ACC112 (cell line): Measurements from ENCODE around the gene MAP6.
A peak's percentile ranks its signal among the peaks of the same experiment; 100 is the strongest.
"Not testable (repeated sequence)": the region's sequence is repeated elsewhere in the genome, so short reads cannot be mapped to it uniquely, and the experiment has no call there.

Experiments
- H2AFZ ChIP-seq: fragments of 200-600 bp; sonication (generic); one replicate; pipeline ENCODE4 v1.6.0; 2017; ENCODE audit warnings: antibody characterized with exemption, low read length; ENCODE audit not compliant: unreplicated experiment
- H3K27ac ChIP-seq: fragments of 200-600 bp; sonication (generic); 2 replicates; pipeline ENCODE4 v1.5.1; 2014; ENCODE audit warnings: low read depth, mild to moderate bottlenecking, antibody characterized with exemption, low read length, moderate library complexity
- H3K27me3 ChIP-seq: fragments of 200-600 bp; sonication (generic); 2 replicates; pipeline ENCODE4 v1.6.1; 2014; ENCODE audit warnings: mild to moderate bottlenecking, antibody characterized with exemption, low read length, moderate library complexity, mixed read lengths; ENCODE audit not compliant: insufficient read depth
- H3K36me3 ChIP-seq: fragments of 200-600 bp; sonication (generic); 2 replicates; pipeline ENCODE4 v1.6.1; 2016; ENCODE audit warnings: mild to moderate bottlenecking, antibody characterized with exemption, low read length, moderate library complexity, mixed read lengths; ENCODE audit not compliant: insufficient read depth
- H3K4me1 ChIP-seq: fragments of 200-600 bp; sonication (generic); one replicate; pipeline ENCODE4 v1.6.1; 2016; ENCODE audit warnings: low read length, mixed read lengths; ENCODE audit not compliant: insufficient read depth, unreplicated experiment, control insufficient read depth
- H3K4me3 ChIP-seq: fragments of 200-600 bp; sonication (generic); 2 replicates; pipeline ENCODE4 v1.5.1; 2014; ENCODE audit warnings: mild to moderate bottlenecking, low read depth, low read length
- H3K79me2 ChIP-seq: fragments of 200-600 bp; sonication (generic); one replicate; pipeline ENCODE4 v1.6.0; 2016; ENCODE audit warnings: low read length; ENCODE audit not compliant: control insufficient read depth, unreplicated experiment, insufficient read depth

Gene MAP6

GRCh38 chr11:75592715-75593114 is 76.1 kb downstream of the MAP6 start:
- no peak overlapping the region for H2AFZ ChIP-seq
- no peak overlapping the region for H3K4me3 ChIP-seq
- H3K27ac ChIP-seq = no peak overlapping the region
- H3K79me2 ChIP-seq = no peaks in the 10 kb centered on the region
- no peaks in the 10 kb centered on the region for H3K4me1 ChIP-seq
- no peaks in the 10 kb centered on the region for H3K36me3 ChIP-seq
- no peaks in the 10 kb centered on the region for H3K27me3 ChIP-seq

- Histone ChIP-seq H3K27me3 (no peaks in the 10 kb centered on the region), H3K4me1 (no peaks in the 10 kb centered on the region), H2AFZ (no peak overlapping the region), H3K4me3 (no peak overlapping the region), H3K79me2 (no peaks in the 10 kb centered on the region), H3K27ac (no peak overlapping the region), H3K36me3 (no peaks in the 10 kb centered on the region)
Measured at GRCh38 chr11:75591966-75592365, 76.9 kb downstream of the MAP6 start.

- Histone ChIP-seq H3K27ac (no peak overlapping the region), H2AFZ (no peak overlapping the region)
Measured at GRCh38 chr11:75591371-75591770, 77.5 kb downstream of the MAP6 start.

GRCh38 chr11:75589933-75590332 is 78.9 kb downstream of the MAP6 start:
- Histone ChIP-seq H3K36me3 (no peaks in the 10 kb centered on the region), H3K79me2 (no peaks in the 10 kb centered on the region), H3K4me3 (no peak overlapping the region), H3K27ac (no peak overlapping the region), H3K4me1 (no peaks in the 10 kb centered on the region), H3K27me3 (no peaks in the 10 kb centered on the region), H2AFZ (no peak overlapping the region)

More at GRCh38 chr11:75591371-75591770, 77.5 kb downstream of the MAP6 start:
- H3K27me3 ChIP-seq = no peaks in the 10 kb centered on the region
- H3K36me3 ChIP-seq = no peaks in the 10 kb centered on the region
- H3K4me1 ChIP-seq = no peaks in the 10 kb centered on the region
- H3K79me2 ChIP-seq = no peaks in the 10 kb centered on the region
- H3K4me3 ChIP-seq = no peak overlapping the region

GRCh38 chr11:75589051-75589450 is 79.8 kb downstream of the MAP6 start:
- H3K4me3 ChIP-seq = no peak overlapping the region
- H3K4me1 ChIP-seq = no peaks in the 10 kb centered on the region
- H3K27me3 ChIP-seq = no peaks in the 10 kb centered on the region
- H3K27ac ChIP-seq = no peak overlapping the region
- H3K36me3 ChIP-seq = no peaks in the 10 kb centered on the region
- H2AFZ ChIP-seq = no peak overlapping the region
- no peaks in the 10 kb centered on the region for H3K79me2 ChIP-seq

GRCh38 chr11:75588051-75588481 is 80.8 kb downstream of the MAP6 start:
- H3K27ac ChIP-seq = no peak overlapping the region
- H3K4me1 ChIP-seq = no peaks in the 10 kb centered on the region
- H3K36me3 ChIP-seq = no peaks in the 10 kb centered on the region
- no peaks in the 10 kb centered on the region for H3K27me3 ChIP-seq
- H3K79me2 ChIP-seq = no peaks in the 10 kb centered on the region
- H2AFZ ChIP-seq = no peak overlapping the region
- no peak overlapping the region for H3K4me3 ChIP-seq

- Histone ChIP-seq H2AFZ (no peak overlapping the region), H3K27me3 (no peaks in the 10 kb centered on the region), H3K27ac (no peak overlapping the region), H3K4me3 (no peak overlapping the region), H3K36me3 (no peaks in the 10 kb centered on the region), H3K79me2 (no peaks in the 10 kb centered on the region), H3K4me1 (peaks cover 8% of the 10 kb centered on the region)
Measured at GRCh38 chr11:75586395-75586794, 82.4 kb downstream of the MAP6 start.

GRCh38 chr11:75585293-75585670 is 83.6 kb downstream of the MAP6 start:
- Histone ChIP-seq H3K79me2 (no peaks in the 10 kb centered on the region), H2AFZ (no peak overlapping the region), H3K27me3 (no peaks in the 10 kb centered on the region), H3K27ac (no peak overlapping the region), H3K4me1 (peaks cover 8% of the 10 kb centered on the region), H3K36me3 (no peaks in the 10 kb centered on the region), H3K4me3 (no peak overlapping the region)

GRCh38 chr11:75584659-75585292 is 84.1 kb downstream of the MAP6 start:
- H3K79me2 ChIP-seq, H3K36me3 ChIP-seq, H2AFZ ChIP-seq, H3K27me3 ChIP-seq, H3K4me1 ChIP-seq, H3K27ac ChIP-seq: not testable (repeated sequence)
- peak overlapping the region; percentile 76 for H3K4me3 ChIP-seq

GRCh38 chr11:75583718-75584658 is 84.8 kb downstream of the MAP6 start:
- Histone ChIP-seq H2AFZ (peak overlapping the region; percentile 81), H3K4me3 (peak overlapping the region; percentile 76), H3K79me2 (no peaks in the 10 kb centered on the region), H3K4me1 (peaks cover 8% of the 10 kb centered on the region), H3K27ac (peak overlapping the region; percentile 62), H3K27me3 (no peaks in the 10 kb centered on the region), H3K36me3 (no peaks in the 10 kb centered on the region)
